Measurements from ENCODE around the gene PCDHGA6.
A peak's percentile ranks its signal among the peaks of the same experiment; 100 is the strongest.
"Not testable (repeated sequence)": the region's sequence is repeated elsewhere in the genome, so short reads cannot be mapped to it uniquely, and the experiment has no call there.

PCDHGA6 gene

GRCh38 chr5:141414548-141415274 is 41.0 kb downstream of the PCDHGA6 start:
- not testable (repeated sequence) for H2BK120ac ChIP-seq (ENCODE audit: low read depth, low read length); H4K91ac ChIP-seq (ENCODE audit: low read length); H3K4me1 ChIP-seq (ENCODE audit: control insufficient read depth, insufficient read depth, low read depth, low read length); H3K27ac ChIP-seq (ENCODE audit: low read length, poor library complexity, severe bottlenecking); H3K18ac ChIP-seq (ENCODE audit: low read depth in 1 of 2, low read length in 2 of 2); H3K9ac ChIP-seq (ENCODE audit: low read length); H2BK5ac ChIP-seq (ENCODE audit: low read depth, low read length, poor library complexity, severe bottlenecking); H3K23ac ChIP-seq (ENCODE audit: low read length in 2 of 2); H2BK15ac ChIP-seq (ENCODE audit: low read depth, poor library complexity, severe bottlenecking); H3K9me3 ChIP-seq (ENCODE audit: control insufficient read depth, low read length); H3K14ac ChIP-seq (ENCODE audit: low read length in 2 of 2); H2AK5ac ChIP-seq (ENCODE audit: low read length, severe bottlenecking); H2AFZ ChIP-seq (ENCODE audit: low read depth, low read length); H3K27me3 ChIP-seq (ENCODE audit: control insufficient read depth in 1 of 2, insufficient read depth in 1 of 2, low read length in 2 of 2); H3K4ac ChIP-seq (ENCODE audit: low read depth in 1 of 2, low read length in 2 of 2); H2BK12ac ChIP-seq (ENCODE audit: low read length in 2 of 2); H3K4me2 ChIP-seq (ENCODE audit: low read length, poor library complexity, severe bottlenecking); H4K8ac ChIP-seq (ENCODE audit: low read length); DNase-seq
- Histone ChIP-seq H3K79me1 (replicated peaks; ENCODE audit: low read length, poor library complexity, severe bottlenecking) (peaks cover 40% of the 10 kb centered on the region), H3K36me3 (ENCODE audit: control insufficient read depth in 1 of 2, insufficient read depth in 2 of 2, low read depth in 1 of 2, low read length in 2 of 2) (peaks cover under 1 to 40% of the 10 kb centered on the region in 2 experiments), H3K4me3 (ENCODE audit: insufficient read depth in 1 of 2, low read depth in 1 of 2, low read length in 2 of 2) (peak overlapping the region in 1 of 2 experiments; percentile 87)
- 97% methylated on average over 38 of the region's 46 CpGs for WGBS

GRCh38 chr5:141415275-141415618 is 41.6 kb downstream of the PCDHGA6 start:
- H3K23ac ChIP-seq (ENCODE audit: low read length in 2 of 2); H3K14ac ChIP-seq (ENCODE audit: low read length in 2 of 2); H4K91ac ChIP-seq (ENCODE audit: low read length); H4K8ac ChIP-seq (ENCODE audit: low read length); H3K9ac ChIP-seq (ENCODE audit: low read length); H2AK5ac ChIP-seq (ENCODE audit: low read length, severe bottlenecking); H3K4ac ChIP-seq (ENCODE audit: low read depth in 1 of 2, low read length in 2 of 2); H2BK120ac ChIP-seq (ENCODE audit: low read depth, low read length); H3K27ac ChIP-seq (ENCODE audit: low read length, poor library complexity, severe bottlenecking); H3K4me2 ChIP-seq (ENCODE audit: low read length, poor library complexity, severe bottlenecking); H3K27me3 ChIP-seq (ENCODE audit: control insufficient read depth in 1 of 2, insufficient read depth in 1 of 2, low read length in 2 of 2); H3K18ac ChIP-seq (ENCODE audit: low read depth in 1 of 2, low read length in 2 of 2); H2BK5ac ChIP-seq (ENCODE audit: low read depth, low read length, poor library complexity, severe bottlenecking); H2BK12ac ChIP-seq (ENCODE audit: low read length in 2 of 2); DNase-seq; H3K4me1 ChIP-seq (ENCODE audit: control insufficient read depth, insufficient read depth, low read depth, low read length); H2BK15ac ChIP-seq (ENCODE audit: low read depth, poor library complexity, severe bottlenecking); H2AFZ ChIP-seq (ENCODE audit: low read depth, low read length): not testable (repeated sequence)
- Histone ChIP-seq H3K36me3 (ENCODE audit: control insufficient read depth in 1 of 2, insufficient read depth in 2 of 2, low read depth in 1 of 2, low read length in 2 of 2) (peaks cover 4 to 38% of the 10 kb centered on the region in 2 experiments), H3K4me3 (ENCODE audit: insufficient read depth in 1 of 2, low read depth in 1 of 2, low read length in 2 of 2) (peak overlapping the region in 1 of 2 experiments; percentile 68), H3K79me1 (replicated peaks; ENCODE audit: low read length, poor library complexity, severe bottlenecking) (peaks cover 38% of the 10 kb centered on the region), H3K9me3 (ENCODE audit: control insufficient read depth, low read length) (peaks cover 11% of the 10 kb centered on the region)
- 96% methylated on average over 24 of the region's 24 CpGs for WGBS

- not testable (repeated sequence) for H4K91ac ChIP-seq (ENCODE audit: low read length); H3K27me3 ChIP-seq (ENCODE audit: control insufficient read depth in 1 of 2, insufficient read depth in 1 of 2, low read length in 2 of 2); H3K4me1 ChIP-seq (ENCODE audit: control insufficient read depth, insufficient read depth, low read depth, low read length); H3K23ac ChIP-seq (ENCODE audit: low read length in 2 of 2); H2BK5ac ChIP-seq (ENCODE audit: low read depth, low read length, poor library complexity, severe bottlenecking); H2BK15ac ChIP-seq (ENCODE audit: low read depth, poor library complexity, severe bottlenecking); H4K8ac ChIP-seq (ENCODE audit: low read length); H2AFZ ChIP-seq (ENCODE audit: low read depth, low read length); H2BK12ac ChIP-seq (ENCODE audit: low read length in 2 of 2); H2BK120ac ChIP-seq (ENCODE audit: low read depth, low read length)
- H3K4ac ChIP-seq (ENCODE audit: low read depth in 1 of 2, low read length in 2 of 2): peak within 1 kb of the TSS; percentile 27 to 47
- peak; percentile 85 for DNase-seq
- peak within 1 kb of the TSS; percentile 66 for H3K4me2 ChIP-seq (ENCODE audit: low read length, poor library complexity, severe bottlenecking)
- peaks cover 4 to 53% of the 10 kb centered on the region in 2 experiments for H3K36me3 ChIP-seq (ENCODE audit: control insufficient read depth in 1 of 2, insufficient read depth in 2 of 2, low read depth in 1 of 2, low read length in 2 of 2)
- peak within 1 kb of the TSS; percentile 69 for H3K27ac ChIP-seq (ENCODE audit: low read length, poor library complexity, severe bottlenecking)
- 25% methylated on average over 42 of the region's 47 CpGs for WGBS
- peak within 1 kb of the TSS; percentile 70 for H3K9ac ChIP-seq (ENCODE audit: low read length)
- peak within 1 kb of the TSS; percentile 46 for H2AK5ac ChIP-seq (ENCODE audit: low read length, severe bottlenecking)
- peaks cover 22% of the 10 kb centered on the region for H3K9me3 ChIP-seq (ENCODE audit: control insufficient read depth, low read length)
- H3K79me1 ChIP-seq (replicated peaks; ENCODE audit: low read length, poor library complexity, severe bottlenecking): peaks cover 49% of the 10 kb centered on the region
- H3K18ac ChIP-seq (ENCODE audit: low read depth in 1 of 2, low read length in 2 of 2): peak within 1 kb of the TSS; percentile 42 to 46
- peak within 1 kb of the TSS in 1 of 2 experiments; percentile 81 for H3K14ac ChIP-seq (ENCODE audit: low read length in 2 of 2)
- H3K4me3 ChIP-seq (ENCODE audit: insufficient read depth in 1 of 2, low read depth in 1 of 2, low read length in 2 of 2): peak within 1 kb of the TSS; percentile 59 to 80
These were observed 43.9 kb downstream of the PCDHGA6 start, which contains the start of gene PCDHGB7 for GRCh38 chr5:141417494-141418172. PCDHGB7 (plus strand) TSS chr5:141417677; CDS start chr5:141417860, 183 bp downstream.

Measured in mesenchymal stem cell (in vitro differentiated cells and primary cell).